ENCODE results near the gene THADA.

THADA gene

DNA sequence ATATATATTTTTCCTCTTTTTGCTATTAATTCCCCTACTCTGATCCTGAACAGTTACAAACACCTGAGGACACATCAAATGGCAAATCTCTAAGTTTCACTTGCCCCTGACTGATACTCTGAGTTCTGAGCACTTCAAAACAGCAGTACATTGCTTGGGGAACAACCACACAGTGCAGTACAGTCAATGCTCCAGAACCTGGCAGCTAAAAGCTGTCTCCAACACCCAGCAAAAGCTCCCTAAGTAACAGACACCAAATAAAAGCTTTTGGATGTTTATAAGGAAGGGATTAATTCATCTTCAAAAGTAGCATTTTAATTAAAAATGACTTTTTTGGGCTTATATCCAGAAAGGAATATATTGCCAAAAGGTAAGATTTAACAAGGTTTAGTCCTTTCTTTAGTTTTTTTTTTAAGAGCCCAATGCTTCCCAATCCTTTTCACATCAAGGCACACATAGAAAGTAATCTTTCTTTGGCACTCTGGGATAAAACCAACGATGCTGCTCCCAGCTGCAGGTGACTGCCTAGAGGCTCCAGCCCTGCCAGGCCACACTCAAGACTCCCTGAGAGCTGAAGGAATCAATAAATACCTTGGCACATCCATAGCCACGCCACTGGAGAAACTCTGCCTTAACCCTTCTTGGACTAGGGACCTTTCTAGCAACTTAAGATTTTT is 204.5 kb downstream of the THADA start:
- DNase-seq (ENCODE audit: low read depth in 1 of 2, low spot score in 1 of 2), result no peak
- TF ChIP-seq GABPA (IDR thresholded peaks at IDR 0.05; ENCODE audit: low read depth) (no peak), SPI1 (IDR thresholded peaks at IDR 0.05; ENCODE audit: borderline replicate concordance, low read depth) (no peak), CTCF (IDR thresholded peaks at IDR 0.05; ENCODE audit: insufficient read depth, low read length) (no peak), REST (IDR thresholded peaks at IDR 0.05; ENCODE audit: insufficient replicate concordance, low read depth) (no peak), POLR2AphosphoS5 (IDR thresholded peaks at IDR 0.05; ENCODE audit: low read depth) (no peak)
- no peak overlapping the region for H3K27ac ChIP-seq (replicated peaks)
- H3K27me3 ChIP-seq (ENCODE audit: insufficient read depth, poor library complexity, severe bottlenecking), result no peaks in the 10 kb centered on the region
- H3K4me3 ChIP-seq (replicated peaks; ENCODE audit: insufficient read depth, low read length), result no peak overlapping the region

DNA sequence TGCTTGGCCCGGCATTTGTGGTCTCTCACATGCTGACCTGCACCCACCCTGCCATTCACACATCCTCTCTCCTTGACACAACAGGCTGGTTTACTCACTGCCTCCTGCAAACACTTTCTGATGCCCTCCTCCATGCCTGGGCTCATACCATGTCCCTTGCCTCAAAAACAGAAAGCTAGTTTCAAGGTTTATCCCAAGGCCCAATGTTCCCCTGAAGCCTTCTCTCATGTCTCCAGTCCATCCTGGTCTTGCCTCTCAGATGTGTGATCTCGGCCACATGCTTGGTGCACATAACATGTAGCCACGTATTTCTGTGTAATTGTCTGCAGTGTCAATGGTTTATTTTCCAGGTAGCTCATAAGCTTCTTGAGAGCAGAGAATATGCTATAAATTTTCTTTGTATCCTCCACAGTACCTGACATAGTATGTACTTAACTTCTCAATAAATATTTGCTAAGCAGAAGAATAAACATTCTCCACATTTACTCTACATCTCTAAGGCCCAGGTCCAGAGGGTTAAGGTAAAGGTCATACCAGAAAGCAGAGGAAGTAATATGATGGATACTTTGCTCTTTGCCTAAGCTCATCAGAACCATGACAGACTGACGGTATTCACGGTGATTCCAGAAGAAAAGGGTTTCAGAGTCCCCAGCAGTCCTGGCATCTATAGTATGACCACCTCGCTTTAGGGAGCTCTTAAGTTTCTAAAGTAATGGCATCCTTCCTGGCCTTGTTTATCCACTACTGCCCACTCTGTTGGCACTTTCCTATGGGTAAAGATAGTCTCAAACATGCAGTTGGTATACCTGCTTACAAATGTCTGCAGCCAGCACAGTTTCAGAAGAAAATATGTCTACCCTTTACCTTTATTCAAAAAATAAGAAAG is 206.0 kb downstream of the THADA start:
- Histone ChIP-seq H3K4me3 (replicated peaks; ENCODE audit: insufficient read depth, low read length) (no peak overlapping the region), H3K27me3 (ENCODE audit: insufficient read depth, poor library complexity, severe bottlenecking) (no peaks in the 10 kb centered on the region), H3K27ac (replicated peaks) (no peak overlapping the region)
- TF ChIP-seq GABPA (IDR thresholded peaks at IDR 0.05; ENCODE audit: low read depth) (no peak), CTCF (IDR thresholded peaks at IDR 0.05; ENCODE audit: insufficient read depth, low read length) (no peak), POLR2AphosphoS5 (IDR thresholded peaks at IDR 0.05; ENCODE audit: low read depth) (no peak), REST (IDR thresholded peaks at IDR 0.05; ENCODE audit: insufficient replicate concordance, low read depth) (no peak), SPI1 (IDR thresholded peaks at IDR 0.05; ENCODE audit: borderline replicate concordance, low read depth) (no peak)
- DNase-seq (ENCODE audit: low read depth in 1 of 2, low spot score in 1 of 2), result no peak

GRCh38 chr2:43388371-43388770 is 207.5 kb downstream of the THADA start:
- no peaks in the 10 kb centered on the region for H3K27me3 ChIP-seq (ENCODE audit: insufficient read depth, poor library complexity, severe bottlenecking)
- no peak for TF ChIP-seq GABPA (IDR thresholded peaks at IDR 0.05; ENCODE audit: low read depth)
- no peak for TF ChIP-seq CTCF (IDR thresholded peaks at IDR 0.05; ENCODE audit: insufficient read depth, low read length)
- no peak for TF ChIP-seq SPI1 (IDR thresholded peaks at IDR 0.05; ENCODE audit: borderline replicate concordance, low read depth)
- no peak for TF ChIP-seq REST (IDR thresholded peaks at IDR 0.05; ENCODE audit: insufficient replicate concordance, low read depth)
- no peak for TF ChIP-seq POLR2AphosphoS5 (IDR thresholded peaks at IDR 0.05; ENCODE audit: low read depth)
- H3K4me3 ChIP-seq (replicated peaks; ENCODE audit: insufficient read depth, low read length), result no peak overlapping the region
- no peak for DNase-seq (ENCODE audit: low read depth in 1 of 2, low spot score in 1 of 2)
- no peak overlapping the region for H3K27ac ChIP-seq (replicated peaks)

All from HL-60 (cell line).